ENCODE measurements around the gene MRPL14. TPM values are rescaled to one million over a fixed set of nuclear protein-coding genes. Genes with fewer than 3 reads are reported as not detected.

MRPL14 gene
- total and polyA plus RNA-seq, 10 of the 15 experiments (the other 5 are each of a cell fraction or from before 2014, with no cell fraction given), result 80.5 to 294 (median 122) TPM

GRCh38 chr6:44135173-44135758, 8.0 kb upstream of the MRPL14 start:
- POLR2A ChIA-PET, result no interaction called here
- RAD21 ChIA-PET (ENCODE audit: unreplicated experiment), result interaction anchor here (0.6 to 1.2 kb wide), 2 partner anchors 18 to 39 kb away, joined by 3 read pairs; no protein-coding TSS in a partner anchor
- FAIRE-seq (no peak), DNase-seq (ENCODE audit: low read depth, low spot score) (no peak), ATAC-seq (no peak)
- Histone ChIP-seq H3K4me1 (ENCODE audit: control insufficient read depth, insufficient read depth, low read length) (no peaks in the 10 kb centered on the region), H4K20me1 (ENCODE audit: control insufficient read depth, insufficient read depth) (no peaks in the 10 kb centered on the region), H3K4me3 (no peak overlapping the region), H3K79me2 (ENCODE audit: control insufficient read depth, insufficient read depth, low read length) (no peaks in the 10 kb centered on the region), H3K4me2 (ENCODE audit: control insufficient read depth, insufficient read depth) (no peak overlapping the region), H2AFZ (ENCODE audit: control insufficient read depth, low read depth, low read length) (no peak overlapping the region), H3K27ac (ENCODE audit: control insufficient read depth, insufficient read depth) (no peak overlapping the region), H3K27me3 (replicated peaks in 1 of 2; ENCODE audit: control insufficient read depth in 2 of 2, insufficient read depth in 2 of 2, low read length in 1 of 2) (no peaks in the 10 kb centered on the region), H3K36me3 (ENCODE audit: control insufficient read depth in 2 of 2, insufficient read depth in 2 of 2, low read length in 1 of 2) (no peaks in the 10 kb centered on the region; a peak in 1 of 4 replicates), H3K9me3 (replicated peaks; ENCODE audit: control insufficient read depth, insufficient read depth, low read length) (no peaks in the 10 kb centered on the region), H3K9ac (ENCODE audit: control insufficient read depth, insufficient read depth, low read length) (no peak overlapping the region)
- no TSS peak for BruUV-seq (replicated peaks)
- SMC1A ChIA-PET (ENCODE audit: uncharacterized antibody, unreplicated experiment), result no interaction called here
- in situ Hi-C loops (cut with MboI), result no loop called here
- CTCF ChIA-PET, result interaction anchor here (0.6 to 0.9 kb wide), 2 partner anchors 39 to 498 kb away, joined by 3 read pairs; no protein-coding TSS in a partner anchor
- WGBS (ENCODE audit: insufficient coverage, insufficient replicate concordance, low lambda C conversion rate, missing lambda C conversion rate), result 78% methylated on average over 9 of the region's 10 CpGs
- intact Hi-C loops (cut with micrococcal nuclease; ENCODE audit: unreplicated experiment), result no loop called here
- TF ChIP-seq KAT2A (conservative IDR thresholded peaks at IDR 0.05; ENCODE audit: control insufficient read depth, low read depth, low read length), result no peak
- TF ChIP-seq ZBTB11 (CRISPR knock-in tag; IDR thresholded peaks at IDR 0.05), result no peak
- no peak for TF ChIP-seq NFYA (IDR thresholded peaks at IDR 0.05; ENCODE audit: borderline replicate concordance, low read depth, low read length)
- TF ChIP-seq MAX (IDR thresholded peaks at IDR 0.05; ENCODE audit: low read depth, low read length), result no peak
- TF ChIP-seq ELK1 (IDR thresholded peaks at IDR 0.05; ENCODE audit: low read depth, low read length), result no peak
- TF ChIP-seq ZNF384 (IDR thresholded peaks at IDR 0.05; ENCODE audit: borderline replicate concordance, low read depth, low read length), result no peak
- no peak for TF ChIP-seq MXI1 (IDR thresholded peaks at IDR 0.05; ENCODE audit: low read depth, low read length)
- TF ChIP-seq TARDBP (IDR thresholded peaks at IDR 0.05; ENCODE audit: borderline replicate concordance), result no peak
- no peak for TF ChIP-seq RB1 (IDR thresholded peaks at IDR 0.05; ENCODE audit: borderline replicate concordance)
- TF ChIP-seq ATF2 (IDR thresholded peaks at IDR 0.05; ENCODE audit: low read length), result no peak
- no peak for TF ChIP-seq ZNF217 (IDR thresholded peaks at IDR 0.05)
- TF ChIP-seq MEF2B (IDR thresholded peaks at IDR 0.05; ENCODE audit: partially characterized antibody, poor library complexity, severe bottlenecking), result no peak
- TF ChIP-seq KDM1A (IDR thresholded peaks at IDR 0.05; ENCODE audit: borderline replicate concordance), result no peak

Measured in GM12878 (cell line).